HG03196 (cell line): ENCODE results near the gene PADI1.
"Not testable (repeated sequence)": the region's sequence is repeated elsewhere in the genome, so short reads cannot be mapped to it uniquely, and the experiment has no call there.

Experiments
- ATAC-seq: cut with Tn5 transposase; IDR thresholded peaks from one replicate; pipeline ENCODE4 v1.9.1; 2021; ENCODE audit not compliant: unreplicated experiment

PADI1 gene

GRCh38 chr1:17239420-17239819 is 34.5 kb downstream of the PADI1 start:
- no peak for ATAC-seq

GRCh38 chr1:17241011-17241779 is 36.3 kb downstream of the PADI1 start:
- not testable (repeated sequence) for ATAC-seq

GRCh38 chr1:17241780-17242074 is 36.8 kb downstream of the PADI1 start:
- ATAC-seq: not testable (repeated sequence)

- ATAC-seq: no peak
Observed at GRCh38 chr1:17243274-17243673, 38.3 kb downstream of the PADI1 start.

- no peak for ATAC-seq
Observed at GRCh38 chr1:17244821-17245740, 40.2 kb downstream of the PADI1 start.

- no peak for ATAC-seq
Observed at GRCh38 chr1:17245816-17246325, 40.9 kb downstream of the PADI1 start.

GRCh38 chr1:17246971-17247370 is 42.0 kb downstream of the PADI1 start:
- ATAC-seq: no peak

GRCh38 chr1:17248781-17249180 is 43.9 kb downstream of the PADI1 start, which contains the start of gene PADI3:
TSS of gene PADI3 (plus strand) at chr1:17249098. CDS start at chr1:17249138, 40 bp downstream.
- ATAC-seq: no peak

- no peak for ATAC-seq
Observed at GRCh38 chr1:17250601-17251000, 45.7 kb downstream of the PADI1 start.

GRCh38 chr1:17251246-17251645 is 46.3 kb downstream of the PADI1 start:
- no peak for ATAC-seq

- no peak for ATAC-seq
Observed at GRCh38 chr1:17251701-17252376, 46.9 kb downstream of the PADI1 start.

- no peak for ATAC-seq
Observed at GRCh38 chr1:17255336-17255735, 50.4 kb downstream of the PADI1 start.

- ATAC-seq: no peak
Observed at GRCh38 chr1:17258116-17258757, 53.3 kb downstream of the PADI1 start.

- ATAC-seq: no peak
Observed at GRCh38 chr1:17258758-17259130, 53.8 kb downstream of the PADI1 start.

GRCh38 chr1:17259233-17259873 is 54.4 kb downstream of the PADI1 start:
- ATAC-seq: no peak

- ATAC-seq: no peak
Observed at GRCh38 chr1:17260264-17260663, 55.3 kb downstream of the PADI1 start.

GRCh38 chr1:17260738-17261137 is 55.8 kb downstream of the PADI1 start:
- no peak for ATAC-seq

- no peak for ATAC-seq
Observed at GRCh38 chr1:17263936-17264335, 59.0 kb downstream of the PADI1 start.

- ATAC-seq: no peak
Observed at GRCh38 chr1:17264470-17264869, 59.5 kb downstream of the PADI1 start.

GRCh38 chr1:17265162-17265561 is 60.2 kb downstream of the PADI1 start:
- no peak for ATAC-seq
